Dedifferentiated amniotic fluid mesenchymal stem cell (primary cell): ENCODE measurements around the gene MARK3.

Experiments
- DNase-seq: peaks from one replicate; pipeline ENCODE4 v3.0.0-alpha.2; 2016; ENCODE audit errors: extremely low spot score

Gene MARK3

DNA sequence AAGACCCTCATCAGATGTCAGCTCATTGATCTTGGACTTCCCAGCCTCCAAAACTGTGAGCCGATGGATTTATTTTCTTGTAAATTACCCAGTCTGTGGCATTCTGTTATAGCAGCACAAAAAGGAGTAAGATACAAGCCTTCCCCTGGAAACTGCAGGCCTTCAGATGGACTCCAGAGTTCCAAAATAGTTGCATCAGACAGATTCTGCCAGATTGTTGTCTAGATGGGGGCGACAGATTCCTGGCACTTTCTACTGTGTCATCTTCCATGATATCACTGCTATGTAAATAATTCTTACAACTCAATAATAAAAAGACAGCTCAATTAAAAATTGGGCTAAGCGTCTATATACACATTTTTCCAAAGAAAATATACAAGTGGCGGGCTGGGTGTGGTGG, 17.2 kb upstream of the MARK3 start:
- no peak for DNase-seq

DNA sequence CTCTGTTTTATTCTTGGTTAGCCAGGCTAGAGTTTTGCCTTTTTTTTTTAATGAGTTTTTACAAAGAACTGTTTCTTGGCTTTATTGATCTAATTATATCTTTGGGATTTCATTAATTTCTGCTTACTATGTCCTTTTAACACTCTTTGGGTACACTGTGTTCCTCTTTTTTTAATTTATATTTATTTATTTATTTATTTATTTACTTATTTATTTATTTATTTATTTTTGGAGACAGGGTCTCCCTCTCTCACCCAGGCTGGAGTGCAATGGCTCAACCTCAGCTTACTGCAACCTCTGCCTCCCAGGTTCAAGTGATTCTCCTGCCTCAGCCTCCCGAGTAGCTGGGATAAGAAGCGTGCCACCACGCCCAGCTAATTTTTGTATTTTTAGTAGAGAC, 15.1 kb upstream of the MARK3 start:
- no peak for DNase-seq

DNA sequence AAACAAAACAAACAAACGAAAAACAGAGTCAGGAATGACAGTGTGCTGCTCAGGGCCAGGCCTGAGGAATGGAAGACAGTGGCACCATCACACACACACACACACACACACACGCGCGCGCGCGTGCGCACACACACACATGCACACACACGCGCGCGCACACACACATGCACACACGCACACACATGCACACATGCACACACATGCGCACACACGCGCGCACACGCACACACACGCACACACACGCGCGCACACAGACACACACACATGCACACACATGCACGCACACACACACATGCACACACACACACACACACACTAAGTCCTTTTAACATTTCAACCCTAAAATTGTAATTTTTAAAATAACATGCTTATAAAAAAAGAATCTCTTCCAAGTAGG, 13.2 kb upstream of the MARK3 start:
- no peak for DNase-seq

DNA sequence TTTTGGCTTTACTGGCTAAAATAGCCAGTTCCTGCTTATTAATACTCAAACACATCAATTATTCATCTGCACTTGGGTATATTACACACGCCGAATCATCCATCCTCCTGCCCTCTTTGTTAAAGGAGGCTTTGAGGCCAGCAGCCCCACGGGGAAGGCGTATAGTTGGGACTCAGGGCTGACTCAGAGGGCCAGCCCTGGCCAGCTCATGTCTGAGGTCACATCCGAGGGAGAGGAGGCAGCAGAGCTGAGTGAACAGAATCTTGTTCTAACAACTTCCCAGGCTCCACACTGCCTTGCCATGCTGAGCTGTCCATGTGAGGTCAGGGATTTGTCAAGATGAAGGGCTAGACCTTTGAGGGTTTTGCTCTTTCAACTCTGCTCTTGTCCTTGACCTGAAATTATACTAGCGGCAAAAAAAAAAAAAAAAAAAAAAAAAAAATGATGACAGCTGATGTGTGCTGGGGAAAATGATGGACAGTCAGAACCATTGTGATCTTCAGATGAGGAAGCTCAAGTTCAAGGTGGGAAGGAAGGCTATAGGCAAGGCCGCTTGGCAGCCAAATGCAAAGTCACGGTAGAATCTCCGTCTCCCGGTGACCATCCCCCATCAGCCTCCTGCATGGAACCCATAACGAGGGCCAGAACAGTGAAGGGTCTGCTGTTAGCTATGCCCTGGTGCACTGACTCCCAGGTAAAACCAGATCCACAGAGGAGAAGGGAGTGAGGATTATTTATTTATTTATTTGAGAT, 12.5 kb upstream of the MARK3 start:
- peak; percentile 73 for DNase-seq

DNA sequence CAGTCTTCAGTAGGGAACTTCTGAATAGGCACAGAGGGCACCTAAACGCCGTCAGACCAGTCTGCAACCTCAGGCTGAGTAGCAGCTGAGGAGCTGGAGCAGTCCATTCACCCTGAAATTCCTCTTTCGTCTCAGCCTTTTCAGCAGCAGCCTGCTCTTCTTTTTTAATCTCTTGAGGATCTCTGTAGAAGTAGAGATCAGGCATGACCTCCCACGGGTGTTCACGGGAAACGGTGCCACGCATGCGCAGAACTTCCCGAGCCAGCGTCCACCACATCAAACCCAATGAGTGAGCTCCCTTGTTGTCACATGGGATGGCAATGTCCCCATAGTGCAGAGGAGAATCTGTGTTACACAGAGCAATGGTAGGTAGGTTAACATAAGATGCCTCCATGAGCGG, 11.1 kb upstream of the MARK3 start:
- no peak for DNase-seq

DNA sequence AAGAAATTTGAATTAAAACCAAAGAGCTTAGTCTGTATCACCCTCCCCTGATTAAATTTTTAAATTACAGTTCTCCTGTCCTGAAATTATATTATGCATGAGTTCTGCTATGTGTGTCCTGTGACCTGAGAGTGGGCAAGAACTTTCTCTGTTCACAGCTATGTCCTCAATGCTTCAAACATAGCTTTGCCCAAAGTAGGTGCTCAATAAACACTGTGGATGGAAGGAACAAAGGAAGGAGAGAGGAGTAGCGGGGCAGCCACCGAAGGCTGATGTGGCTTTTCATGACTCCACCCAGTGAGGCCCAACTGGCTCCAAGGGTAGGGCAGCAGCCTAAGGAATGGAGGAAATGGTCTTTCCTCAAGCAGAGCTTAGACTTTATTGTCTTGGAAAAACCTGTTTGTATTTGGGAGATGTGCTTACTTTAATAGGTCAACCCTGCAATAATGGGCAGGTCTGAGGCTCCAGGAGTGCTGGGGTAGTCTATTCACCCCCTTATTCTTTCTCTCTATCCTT, 7.6 kb upstream of the MARK3 start:
- DNase-seq: no peak

DNA sequence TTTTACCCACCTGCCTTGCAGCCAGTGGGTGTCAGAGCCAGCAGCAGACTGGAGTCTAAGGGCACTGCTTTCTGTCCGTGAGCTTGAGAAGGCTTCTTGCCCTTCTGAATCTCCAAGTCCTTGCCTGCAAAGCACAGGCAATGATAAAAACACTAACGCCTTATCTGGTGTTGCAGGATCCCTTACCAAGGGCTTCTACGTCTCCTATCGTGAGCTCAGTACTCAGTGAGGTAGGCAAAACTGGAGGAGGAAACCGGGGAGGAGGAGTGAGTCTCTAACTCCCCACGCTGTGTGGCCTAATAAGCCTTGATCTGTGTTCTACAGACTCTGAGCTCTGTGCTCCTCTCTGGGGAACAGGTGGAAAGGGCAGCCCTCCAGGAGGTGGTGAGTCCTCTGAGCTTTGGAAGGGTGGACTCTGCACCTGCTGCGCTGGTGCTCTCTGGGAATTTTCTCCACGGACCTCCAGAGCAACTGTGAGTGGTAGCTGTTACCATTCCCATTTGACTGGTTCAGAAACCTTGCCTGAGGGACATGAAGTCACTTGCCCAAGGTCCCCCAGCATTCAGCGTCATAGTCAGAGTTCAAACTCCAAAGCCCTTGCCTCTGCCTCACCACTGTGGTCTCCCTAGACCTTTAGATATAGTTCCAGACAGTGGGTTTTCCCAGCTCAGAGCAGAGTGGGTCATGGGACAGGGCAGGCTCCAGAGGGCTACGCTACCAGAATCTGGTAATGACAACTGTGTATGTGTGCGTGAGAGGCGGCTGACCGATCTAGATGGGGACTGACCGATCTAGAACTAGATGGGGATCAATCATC, 7.0 kb upstream of the MARK3 start:
- no peak for DNase-seq

DNA sequence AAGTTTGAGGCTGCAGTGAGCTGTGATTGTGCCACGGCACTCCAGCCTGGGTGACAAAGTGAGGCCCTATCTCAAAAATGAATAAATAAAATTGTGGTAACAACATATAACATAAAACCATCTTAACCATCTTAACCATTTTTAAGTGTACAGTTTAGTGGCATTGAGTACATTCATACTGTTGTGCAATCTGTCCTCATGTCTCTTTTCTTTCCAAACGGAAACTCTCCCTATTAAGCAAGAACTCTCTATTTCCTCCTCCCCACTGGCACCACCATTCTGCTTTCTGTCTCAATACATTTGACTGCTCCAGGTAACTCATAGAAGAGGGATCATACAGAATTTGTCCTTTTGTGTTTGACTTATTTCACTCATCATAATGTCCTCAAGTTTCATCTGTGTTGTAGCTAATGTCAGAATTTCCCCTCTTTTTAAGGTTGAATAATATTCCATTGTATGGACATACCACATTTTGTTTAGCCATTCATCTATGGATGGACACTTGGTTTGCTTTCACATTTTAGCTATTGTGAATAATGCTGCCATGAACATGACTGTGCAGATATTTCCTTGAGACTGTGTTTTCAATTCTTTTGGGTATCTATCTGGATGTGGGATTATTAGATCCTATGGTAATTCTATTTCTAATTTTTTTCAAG, 4.4 kb upstream of the MARK3 start:
- DNase-seq: no peak

DNA sequence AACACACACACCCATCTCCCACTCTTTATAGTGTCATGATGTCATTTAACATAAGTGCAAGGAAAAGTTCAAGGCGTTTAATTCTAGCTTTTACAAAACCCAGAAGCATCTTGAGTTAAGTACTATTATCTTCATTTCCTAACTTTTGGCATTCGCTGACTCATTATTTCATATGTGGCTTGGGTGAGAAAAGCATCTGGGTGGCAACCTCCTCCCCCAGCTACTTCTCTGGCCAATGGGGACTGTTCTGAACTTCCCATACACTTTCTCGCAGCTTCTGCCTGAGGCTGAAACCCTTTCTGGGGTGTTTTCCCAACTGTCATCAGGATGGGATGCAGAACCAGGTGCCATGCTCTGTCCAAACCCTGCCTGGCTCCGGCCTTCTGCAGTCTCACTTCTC, 2.8 kb upstream of the MARK3 start:
- peak; percentile 29 for DNase-seq

DNA sequence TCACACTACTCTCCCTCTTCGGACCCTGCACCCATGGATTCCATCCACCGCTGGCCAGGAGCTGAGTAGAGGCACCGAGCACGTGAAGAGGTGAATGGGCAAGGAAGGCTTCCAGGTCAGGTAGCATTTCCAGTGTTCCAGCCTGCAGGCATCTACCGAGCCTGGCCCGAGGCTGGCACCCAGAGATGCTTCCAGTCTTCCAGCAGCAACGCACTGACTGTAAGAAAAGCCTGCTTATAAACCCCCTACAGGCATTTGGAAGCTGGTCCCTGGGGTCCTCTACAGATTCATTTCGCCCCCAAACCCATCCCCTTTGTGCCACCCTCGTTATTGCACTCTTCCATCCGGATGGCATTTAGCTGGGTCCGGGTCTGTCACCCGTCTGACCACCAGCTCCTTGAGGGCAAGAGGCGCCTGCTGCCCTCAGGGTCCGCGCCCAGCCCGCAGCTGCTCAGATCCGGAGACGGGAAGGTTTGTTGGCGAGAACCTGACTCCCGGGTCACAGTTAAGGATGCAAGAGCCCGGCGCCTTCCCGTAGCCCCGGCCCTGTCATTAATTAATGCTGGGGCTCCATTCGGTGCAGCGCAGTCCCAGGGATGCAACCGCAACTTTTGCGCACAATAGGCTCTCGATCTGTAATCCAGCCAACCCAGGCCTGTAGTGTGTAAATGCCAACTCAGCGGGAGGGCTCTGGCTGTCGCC, 614 bp upstream of the MARK3 start:
- no peak for DNase-seq

DNA sequence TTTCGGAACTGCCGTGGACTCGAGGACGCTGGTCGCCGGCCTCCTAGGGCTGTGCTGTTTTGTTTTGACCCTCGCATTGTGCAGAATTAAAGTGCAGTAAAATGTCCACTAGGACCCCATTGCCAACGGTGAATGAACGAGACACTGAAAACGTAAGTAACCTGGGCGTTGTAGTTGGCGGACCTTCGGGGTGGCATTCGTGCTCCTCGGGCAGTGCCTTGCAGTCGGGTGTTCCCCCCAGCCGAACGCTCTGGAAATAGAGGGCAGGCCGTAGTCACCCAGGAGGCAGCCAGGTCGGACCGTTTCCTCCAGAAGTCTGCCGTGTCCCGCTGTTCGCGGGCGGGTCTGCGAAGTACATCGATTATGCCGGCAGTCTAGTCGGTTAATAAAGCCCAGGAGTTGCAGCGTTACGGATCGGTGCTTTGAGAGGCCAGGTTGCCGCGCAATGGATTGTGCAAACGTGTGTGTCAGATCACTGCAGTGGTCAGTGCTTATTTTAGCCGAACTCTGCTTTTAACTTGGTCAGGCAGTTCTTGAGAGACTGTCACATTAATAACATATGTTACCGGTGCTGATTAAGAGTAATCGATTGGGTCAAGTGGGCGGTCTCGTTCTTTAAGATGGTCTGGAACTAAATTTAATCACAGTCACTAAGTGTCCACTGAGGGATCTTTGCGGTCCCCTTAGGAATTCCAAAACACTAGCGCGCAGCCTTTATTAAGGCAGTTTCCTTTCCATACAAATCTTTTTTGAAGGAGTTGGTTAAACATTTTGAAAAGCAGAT, 906 bp downstream of the MARK3 start:
- DNase-seq: no peak

DNA sequence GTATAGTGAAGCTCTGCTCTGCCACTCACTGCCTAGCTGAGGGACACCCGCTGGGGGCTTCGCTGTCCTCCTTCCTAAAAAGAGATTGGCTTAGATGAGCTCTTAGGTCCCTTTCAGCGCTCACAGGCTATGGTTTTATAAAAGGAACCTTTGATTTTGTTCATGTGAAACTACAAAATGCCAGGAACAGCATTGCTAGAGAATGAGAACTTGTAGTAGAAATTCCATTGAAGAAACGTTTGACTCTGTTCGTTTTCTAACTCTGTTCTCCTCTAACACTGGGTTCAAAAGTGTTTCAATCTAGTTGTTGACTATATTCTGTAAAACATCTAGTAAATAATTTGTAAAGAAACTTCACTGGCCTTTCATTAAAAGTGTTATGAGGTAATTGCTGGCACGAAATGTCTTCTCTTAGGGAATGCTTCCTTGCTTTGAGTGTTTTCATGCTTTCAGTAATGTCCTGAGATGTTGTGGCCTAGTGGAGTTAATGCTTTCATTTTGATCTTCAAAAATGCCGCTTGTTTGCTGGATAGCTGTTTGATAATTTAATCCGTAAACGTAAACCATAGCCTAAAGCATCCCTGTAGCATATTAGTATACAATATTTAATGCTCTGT, 1.6 kb downstream of the MARK3 start:
- DNase-seq: peak; percentile 45

DNA sequence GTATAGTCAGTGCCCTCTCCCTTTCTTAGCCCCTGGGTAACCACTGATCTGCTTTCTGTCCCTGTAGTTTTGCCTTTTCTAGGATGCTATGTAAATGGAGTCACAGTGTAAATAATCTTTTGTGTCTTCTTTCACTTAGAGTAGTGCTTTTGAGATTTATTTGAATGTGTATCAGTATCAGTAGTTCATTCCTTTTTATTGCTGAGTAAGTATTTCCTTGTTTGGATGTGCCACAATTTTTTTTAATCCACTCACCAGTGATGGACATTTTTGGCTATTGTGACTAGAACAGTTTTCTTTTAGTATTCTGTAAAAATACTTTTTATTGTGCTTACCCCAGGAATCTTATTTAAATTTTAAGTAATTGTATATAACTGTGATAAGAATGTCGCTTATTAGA, 3.4 kb downstream of the MARK3 start:
- DNase-seq: no peak

DNA sequence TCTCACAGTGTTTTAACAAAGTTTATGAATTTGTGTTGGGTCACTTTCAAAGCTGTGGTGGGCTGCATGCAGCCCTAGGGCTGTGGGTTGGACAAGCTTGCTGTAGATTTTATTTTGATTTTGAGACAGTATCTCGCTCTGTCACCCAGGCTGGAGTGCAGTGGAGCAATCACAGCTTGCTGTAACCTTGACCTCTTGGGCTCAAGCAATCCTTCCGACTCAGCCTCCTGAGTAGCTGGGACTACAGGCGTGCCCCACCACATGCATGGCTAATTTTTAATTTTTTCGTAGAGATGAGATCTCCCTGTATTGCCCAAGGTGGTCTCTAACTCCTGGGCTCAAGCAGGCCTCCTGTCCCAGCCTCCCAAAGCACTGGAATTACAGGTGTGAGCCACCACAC, 5.4 kb downstream of the MARK3 start:
- DNase-seq: no peak

DNA sequence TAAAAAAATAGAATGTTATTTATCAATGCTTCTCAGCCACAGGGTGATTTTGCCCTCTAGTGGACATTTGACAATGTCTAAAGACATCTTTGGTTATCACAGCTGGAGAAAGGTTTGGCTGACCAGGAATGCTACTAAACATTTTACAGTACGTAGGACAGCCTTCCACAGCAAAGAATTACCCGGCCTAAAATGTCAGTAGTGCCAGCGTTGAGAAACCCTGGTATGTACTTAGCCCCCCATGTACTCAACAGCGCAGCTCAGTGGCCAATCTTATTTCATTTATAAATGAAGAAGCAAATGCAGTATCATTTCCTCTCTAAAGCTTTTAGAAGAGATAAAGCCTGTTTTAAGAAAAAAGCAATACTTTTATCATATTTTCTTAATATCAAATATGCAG, 5.8 kb downstream of the MARK3 start:
- peak; percentile 65 for DNase-seq

DNA sequence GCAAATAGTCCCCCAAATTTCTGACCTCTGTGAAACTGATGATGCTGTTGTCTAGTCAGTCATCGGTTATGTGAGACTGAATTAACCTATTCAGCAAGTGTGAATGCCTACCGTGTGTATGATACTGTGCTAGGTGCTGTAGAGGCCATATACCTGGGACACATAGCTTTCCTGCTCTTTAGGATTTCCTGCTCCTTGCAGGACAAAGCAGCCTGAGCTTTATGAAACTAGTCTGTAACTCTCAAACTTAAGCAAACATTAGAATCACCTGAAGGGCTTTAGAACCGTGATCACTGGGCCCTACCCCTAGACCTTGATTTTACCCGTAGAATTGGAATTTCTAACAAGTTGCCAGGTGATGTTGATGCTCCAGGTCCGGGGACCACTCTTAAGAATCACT, 6.9 kb downstream of the MARK3 start:
- no peak for DNase-seq

DNA sequence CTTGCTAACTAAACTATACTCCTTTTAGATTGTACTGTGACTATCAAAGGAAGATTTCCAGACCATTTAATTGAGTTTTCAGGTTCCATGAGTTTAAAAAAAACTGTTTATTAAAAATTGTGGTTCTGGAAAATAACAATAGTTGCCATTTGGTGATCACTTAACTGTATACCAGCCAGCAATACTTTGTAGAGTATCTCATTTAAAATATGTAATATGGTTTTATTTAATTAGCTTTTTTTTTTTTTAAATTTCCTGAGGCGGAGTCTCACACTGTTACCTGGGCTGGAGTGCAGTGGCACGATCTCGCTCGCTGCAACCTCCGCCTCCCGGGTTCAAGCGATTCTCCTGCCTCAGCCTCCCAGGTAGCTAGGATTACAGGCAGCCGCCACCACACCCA, 7.4 kb downstream of the MARK3 start:
- no peak for DNase-seq

DNA sequence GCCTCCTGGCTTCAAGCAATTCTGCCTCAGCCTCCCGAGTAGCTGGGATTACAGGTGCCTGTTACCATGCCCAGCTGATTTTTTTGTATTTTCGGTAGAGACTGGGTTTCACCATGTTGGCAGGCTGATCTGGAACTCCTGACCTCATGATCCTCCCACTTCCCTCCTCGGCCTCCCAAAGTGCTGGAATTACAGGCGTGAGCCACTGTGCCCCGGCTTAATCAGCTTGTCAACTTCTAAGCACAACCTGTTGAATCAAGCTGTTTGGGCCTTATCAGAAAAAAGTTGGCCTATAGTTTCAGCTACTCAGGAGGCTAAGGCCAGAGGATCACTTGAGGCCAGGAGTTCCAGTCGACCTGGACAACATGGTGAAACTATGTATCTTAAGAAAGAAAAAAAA, 7.9 kb downstream of the MARK3 start:
- no peak for DNase-seq

DNA sequence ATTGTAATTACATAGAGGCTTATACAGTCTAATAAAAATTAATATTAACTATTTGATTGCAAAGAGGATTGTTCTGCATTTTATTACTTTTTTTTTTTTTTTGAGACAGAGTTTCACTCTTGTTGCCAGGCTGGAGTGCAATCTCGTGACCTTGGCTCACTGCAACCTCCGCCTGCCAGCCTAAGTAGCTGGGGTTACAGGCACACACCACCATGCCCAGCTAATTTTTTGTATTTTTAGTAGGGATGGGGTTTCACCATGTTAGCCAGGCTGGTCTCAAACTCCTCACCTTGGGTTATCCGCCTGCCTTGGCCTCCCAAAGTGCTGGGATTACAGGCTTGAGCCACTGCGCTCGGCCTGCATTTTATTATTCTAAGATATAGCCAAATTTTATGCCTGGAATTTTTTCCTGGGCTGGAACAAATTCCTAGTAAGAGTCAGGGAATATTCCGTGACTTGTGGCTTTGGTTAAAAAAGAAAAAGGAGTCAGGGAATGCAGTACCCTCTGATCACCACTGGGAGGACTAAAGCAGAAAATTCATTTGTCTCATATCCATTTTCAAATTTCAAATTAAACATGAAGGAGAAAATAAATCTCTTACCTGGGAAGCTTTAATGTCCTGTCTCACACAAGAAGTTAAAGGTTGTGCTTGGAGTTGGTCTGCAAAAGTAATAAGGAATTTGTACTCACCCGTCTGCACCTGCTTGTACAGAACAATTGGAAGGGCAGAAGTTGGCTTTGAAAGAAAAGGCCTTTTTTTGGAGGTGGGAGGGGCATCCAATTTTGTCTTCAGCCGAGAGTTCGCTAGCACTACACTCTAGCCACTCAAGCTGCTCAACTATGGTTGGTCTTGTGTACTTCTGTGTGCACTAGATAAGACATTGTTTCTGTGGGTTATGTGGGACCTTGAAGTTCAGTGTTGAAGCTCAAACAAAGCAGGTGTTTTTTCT, 8.7 kb downstream of the MARK3 start:
- DNase-seq: peak; percentile 68

DNA sequence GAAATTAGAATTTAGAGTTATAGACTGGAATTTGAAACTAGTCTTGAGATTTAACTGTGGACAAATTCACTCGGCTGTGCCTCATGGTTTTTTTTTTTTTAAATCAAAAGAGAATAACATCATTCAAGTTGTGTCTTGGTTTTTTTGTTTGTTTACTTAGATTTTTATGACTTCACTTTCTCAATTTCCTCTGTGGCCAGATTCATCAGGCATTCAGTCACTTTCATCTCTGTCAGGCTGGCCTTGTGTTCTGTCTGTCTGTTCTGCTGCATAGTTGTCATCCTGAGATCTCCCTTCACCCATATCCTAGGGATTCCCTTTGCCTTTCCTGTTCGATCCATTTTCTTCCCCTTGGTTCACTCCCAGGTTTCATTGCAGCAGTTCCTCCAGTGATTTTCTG, 10.0 kb downstream of the MARK3 start:
- no peak for DNase-seq
